Mesendoderm (in vitro differentiated cells): Measurements from ENCODE around the gene ANKS1B.

Experiments used
- DNase-seq: peaks from one replicate; pipeline ENCODE4 v3.0.0; 2013
- H2AK5ac ChIP-seq: 2 replicates; pipeline ENCODE4 v1.6.1; 2013; ENCODE audit warnings: low read length, inconsistent platforms
- H2BK120ac ChIP-seq: 2 replicates; pipeline ENCODE4 v1.6.1; 2013; ENCODE audit warnings: low read depth, mild to moderate bottlenecking, low read length, moderate library complexity, mixed read lengths
- H2BK15ac ChIP-seq: replicated peaks from 2 replicates; pipeline ENCODE4 v1.6.1; 2013; ENCODE audit warnings: low read depth, mild to moderate bottlenecking, moderate library complexity
- H2BK5ac ChIP-seq: 2 replicates; pipeline ENCODE4 v1.6.1; 2013; ENCODE audit warnings: low read length, inconsistent platforms
- H3K18ac ChIP-seq: 2 replicates; pipeline ENCODE4 v1.6.1; 2013; ENCODE audit warnings: mild to moderate bottlenecking, low read length, mixed read lengths
- H3K23ac ChIP-seq: one replicate; pipeline ENCODE4 v1.6.1; 2013; ENCODE audit warnings: low read length
- H3K27ac ChIP-seq: 2 replicates; pipeline ENCODE4 v1.5.1; 2013; ENCODE audit warnings: low read depth, mild to moderate bottlenecking, inconsistent platforms, low read length, moderate library complexity
- H3K27me3 ChIP-seq: 2 replicates; pipeline ENCODE4 v1.6.1; 2013; ENCODE audit warnings: low read length, control low read depth, mild to moderate bottlenecking, inconsistent platforms; ENCODE audit not compliant: insufficient read depth, poor library complexity
- H3K36me3 ChIP-seq: 2 replicates; pipeline ENCODE4 v1.6.1; 2013; ENCODE audit warnings: low read length, inconsistent platforms; ENCODE audit not compliant: control insufficient read depth, insufficient read depth
- H3K4ac ChIP-seq: one replicate; pipeline ENCODE4 v1.6.1; 2013; ENCODE audit warnings: low read depth, mild to moderate bottlenecking, low read length, moderate library complexity
- H3K4me1 ChIP-seq: 2 replicates; pipeline ENCODE4 v1.6.1; 2013; ENCODE audit warnings: low read depth, low read length, inconsistent platforms; ENCODE audit not compliant: control insufficient read depth
- H3K4me2 ChIP-seq: 2 replicates; pipeline ENCODE4 v1.6.1; 2013; ENCODE audit warnings: low read length
- H3K4me3 ChIP-seq: 2 replicates; pipeline ENCODE4 v1.5.1; 2013; ENCODE audit warnings: mild to moderate bottlenecking, low read length
- H3K56ac ChIP-seq: one replicate; pipeline ENCODE4 v1.6.1; 2013; ENCODE audit warnings: low read length
- H3K79me1 ChIP-seq: 2 replicates; pipeline ENCODE4 v1.6.1; 2013; ENCODE audit warnings: low read length, inconsistent platforms
- H3K79me2 ChIP-seq: 2 replicates; pipeline ENCODE4 v1.6.1; 2013; ENCODE audit warnings: mild to moderate bottlenecking, low read length; ENCODE audit not compliant: control insufficient read depth, insufficient read depth
- H3K9ac ChIP-seq: 2 replicates; pipeline ENCODE4 v1.6.1; 2013; ENCODE audit warnings: low read length, inconsistent platforms
- H4K5ac ChIP-seq: one replicate; pipeline ENCODE4 v1.6.1; 2013; ENCODE audit warnings: low read length
- H4K8ac ChIP-seq: one replicate; pipeline ENCODE4 v1.6.1; 2013; ENCODE audit warnings: low read depth, mild to moderate bottlenecking, control low read depth, low read length, moderate library complexity
- WGBS: extraction: QIAGEN DNeasy Blood & Tissue Kit; methylation state at CpG from one replicate; pipeline ENCODE4 v1.1.7; 2013; ENCODE audit warnings: low lambda C conversion rate, missing lambda C conversion rate; ENCODE audit not compliant: insufficient coverage; ENCODE audit errors: extremely low coverage; 5-methylcytosine and 5-hydroxymethylcytosine counted together

The ANKS1B gene

GRCh38 chr12:99695050-99695449 is 289.7 kb downstream of the ANKS1B start:
- DNase-seq, result no peak
- Histone ChIP-seq H3K79me2 (no peaks in the 10 kb centered on the region), H3K4ac (no peak overlapping the region), H3K9ac (no peak overlapping the region), H4K8ac (no peak overlapping the region), H2AK5ac (no peak overlapping the region), H2BK15ac (no peak overlapping the region), H3K4me1 (no peaks in the 10 kb centered on the region), H3K56ac (no peak overlapping the region), H3K79me1 (no peaks in the 10 kb centered on the region), H3K23ac (no peak overlapping the region), H4K5ac (no peak overlapping the region), H3K18ac (no peak overlapping the region), H3K4me3 (no peak overlapping the region), H3K4me2 (no peak overlapping the region), H3K27me3 (no peaks in the 10 kb centered on the region), H3K36me3 (no peaks in the 10 kb centered on the region), H2BK120ac (no peak overlapping the region), H3K27ac (no peak overlapping the region), H2BK5ac (no peak overlapping the region)
- WGBS, result no CpG with 5 or more reads among the region's 2 CpGs

GRCh38 chr12:99686142-99686541 is 298.6 kb downstream of the ANKS1B start:
- H3K4me2 ChIP-seq, result no peak overlapping the region
- no peaks in the 10 kb centered on the region for H3K27me3 ChIP-seq
- H4K8ac ChIP-seq, result no peak overlapping the region
- H3K18ac ChIP-seq, result no peak overlapping the region
- no peak for DNase-seq
- H2BK120ac ChIP-seq, result no peak overlapping the region
- H3K36me3 ChIP-seq, result no peaks in the 10 kb centered on the region
- no peak overlapping the region for H3K23ac ChIP-seq
- H4K5ac ChIP-seq, result no peak overlapping the region
- no peaks in the 10 kb centered on the region for H3K4me1 ChIP-seq
- no peak overlapping the region for H3K9ac ChIP-seq
- no peak overlapping the region for H2AK5ac ChIP-seq
- no CpG with 5 or more reads among the region's 1 CpG for WGBS
- no peaks in the 10 kb centered on the region for H3K79me2 ChIP-seq
- no peak overlapping the region for H2BK15ac ChIP-seq
- H3K56ac ChIP-seq, result no peak overlapping the region
- H3K4ac ChIP-seq, result no peak overlapping the region
- no peaks in the 10 kb centered on the region for H3K79me1 ChIP-seq
- no peak overlapping the region for H2BK5ac ChIP-seq
- H3K4me3 ChIP-seq, result no peak overlapping the region
- H3K27ac ChIP-seq, result no peak overlapping the region

GRCh38 chr12:99680276-99680675 is 304.5 kb downstream of the ANKS1B start:
- Histone ChIP-seq H3K79me2 (no peaks in the 10 kb centered on the region), H2BK120ac (no peak overlapping the region), H3K79me1 (no peaks in the 10 kb centered on the region), H3K36me3 (no peaks in the 10 kb centered on the region), H3K9ac (no peak overlapping the region), H2BK5ac (no peak overlapping the region), H3K56ac (no peak overlapping the region), H3K18ac (no peak overlapping the region), H3K4me1 (no peaks in the 10 kb centered on the region), H3K23ac (no peak overlapping the region), H2BK15ac (no peak overlapping the region), H3K27ac (no peak overlapping the region), H3K4me2 (no peak overlapping the region), H2AK5ac (no peak overlapping the region), H4K5ac (no peak overlapping the region), H3K27me3 (no peaks in the 10 kb centered on the region), H4K8ac (no peak overlapping the region), H3K4me3 (no peak overlapping the region), H3K4ac (no peak overlapping the region)
- no CpG with 5 or more reads among the region's 4 CpGs for WGBS
- no peak for DNase-seq

GRCh38 chr12:99670635-99671034 is 314.1 kb downstream of the ANKS1B start:
- H2AK5ac ChIP-seq, result no peak overlapping the region
- no peak overlapping the region for H4K5ac ChIP-seq
- no peak overlapping the region for H3K4me3 ChIP-seq
- H3K27me3 ChIP-seq, result no peaks in the 10 kb centered on the region
- no peak overlapping the region for H3K9ac ChIP-seq
- no peak overlapping the region for H3K4ac ChIP-seq
- H2BK120ac ChIP-seq, result no peak overlapping the region
- no peaks in the 10 kb centered on the region for H3K79me2 ChIP-seq
- no CpG with 5 or more reads among the region's 1 CpG for WGBS
- no peak overlapping the region for H3K18ac ChIP-seq
- no peak overlapping the region for H3K27ac ChIP-seq
- no peaks in the 10 kb centered on the region for H3K79me1 ChIP-seq
- no peak overlapping the region for H4K8ac ChIP-seq
- H3K4me2 ChIP-seq, result no peak overlapping the region
- peak; percentile 73 for DNase-seq
- H3K4me1 ChIP-seq, result no peaks in the 10 kb centered on the region
- no peak overlapping the region for H2BK15ac ChIP-seq
- H2BK5ac ChIP-seq, result no peak overlapping the region
- no peaks in the 10 kb centered on the region for H3K36me3 ChIP-seq
- no peak overlapping the region for H3K56ac ChIP-seq
- no peak overlapping the region for H3K23ac ChIP-seq

- Histone ChIP-seq H3K23ac (no peak overlapping the region), H4K8ac (no peak overlapping the region), H3K56ac (no peak overlapping the region), H3K4ac (no peak overlapping the region), H3K18ac (no peak overlapping the region), H2BK5ac (no peak overlapping the region), H3K4me1 (no peaks in the 10 kb centered on the region), H2AK5ac (no peak overlapping the region), H3K79me2 (no peaks in the 10 kb centered on the region), H3K4me2 (no peak overlapping the region), H3K79me1 (no peaks in the 10 kb centered on the region), H3K9ac (no peak overlapping the region), H4K5ac (no peak overlapping the region), H3K27me3 (no peaks in the 10 kb centered on the region), H2BK15ac (no peak overlapping the region), H3K36me3 (no peaks in the 10 kb centered on the region), H3K27ac (no peak overlapping the region), H3K4me3 (no peak overlapping the region), H2BK120ac (no peak overlapping the region)
- no CpG with 5 or more reads among the region's 1 CpG for WGBS
- DNase-seq, result no peak
Observed at GRCh38 chr12:99658671-99659349, 325.9 kb downstream of the ANKS1B start.

- Histone ChIP-seq H3K4me2 (no peak overlapping the region), H3K56ac (no peak overlapping the region), H3K27ac (no peak overlapping the region), H3K36me3 (no peaks in the 10 kb centered on the region), H3K4me1 (no peaks in the 10 kb centered on the region), H4K5ac (no peak overlapping the region), H3K79me1 (no peaks in the 10 kb centered on the region), H2BK120ac (no peak overlapping the region), H2BK5ac (no peak overlapping the region), H3K4ac (no peak overlapping the region), H3K27me3 (no peaks in the 10 kb centered on the region), H2AK5ac (no peak overlapping the region), H3K79me2 (no peaks in the 10 kb centered on the region), H3K4me3 (no peak overlapping the region), H3K18ac (no peak overlapping the region), H3K23ac (no peak overlapping the region), H2BK15ac (no peak overlapping the region), H3K9ac (no peak overlapping the region), H4K8ac (no peak overlapping the region)
- WGBS, result no CpG with 5 or more reads among the region's 1 CpG
- peak; percentile 51 for DNase-seq
Observed at GRCh38 chr12:99649551-99649950, 335.2 kb downstream of the ANKS1B start.
